Measurements from ENCODE around the gene TTC21A.

GRCh38 chr3:39094851-39095677, 12.4 kb upstream of the TTC21A start:
- TF ChIP-seq CTCF (IDR thresholded peaks at IDR 0.05) (no peak), POLR2A (IDR thresholded peaks at IDR 0.05) (no peak)
